A549 (cell line): ENCODE data around the gene PTPRD. TPM values are rescaled to one million over a fixed set of nuclear protein-coding genes. Genes with fewer than 3 reads are reported as not detected.

Experiments used
- ATAC-seq, 2 experiments: fragments of 200-7000 bp in 1 of 2; fragments of >200 bp in 1 of 2; cut with Nextera tagmentation in 1 of 2; cut with Tn5 transposase in 1 of 2; 3 replicates each; pipeline versions ENCODE4 v1.8.0 to v1.9.1; 2018 to 2020; ENCODE audit warnings: mild to moderate bottlenecking in 1 of 2, moderate library complexity in 1 of 2
- CTCF ChIA-PET: fragments of 300-600 bp; sonication (Branson Sonifier 250); formaldehyde crosslinking; extraction: SDS; loops from one replicate; lab custom pipeline; 2021; ENCODE audit warnings: antibody characterized with exemption, inconsistent platforms; lab: Yijun Ruan, JAX
- POLR2A ChIA-PET: fragments of 350-600 bp; formaldehyde crosslinking; extraction: SDS; loops from one replicate; lab custom pipeline; 2021; ENCODE audit warnings: antibody characterized with exemption, inconsistent platforms; lab: Yijun Ruan, JAX
- DNase-seq, 2 experiments: peaks; one replicate each; pipeline versions ENCODE4 v3.0.0 to v3.0.0-alpha.2; 2011 to 2016; ENCODE audit warnings: low read depth in 1 of 2, low spot score in 1 of 2
- FAIRE-seq: peaks from 2 replicates; lab custom pipeline; 2011; peaks lifted over from hg19 to GRCh38; lab: Jason Lieb, UNC
- H3K27ac ChIP-seq, 2 experiments: fragments of >200 bp; sonication (Bioruptor Twin); formaldehyde crosslinking; 3 replicates each; pipeline ENCODE4 v1.5.1; 2016 to 2017
- H3K4me1 ChIP-seq: fragments of >200 bp; sonication (Bioruptor Twin); formaldehyde crosslinking; 3 replicates; pipeline ENCODE4 v1.6.1; 2016
- H3K4me2 ChIP-seq: fragments of >200 bp; sonication (Bioruptor Twin); formaldehyde crosslinking; 3 replicates; pipeline ENCODE4 v1.6.1; 2016
- H3K4me3 ChIP-seq: fragments of >200 bp; sonication (Bioruptor Twin); formaldehyde crosslinking; 3 replicates; pipeline ENCODE4 v1.5.1; 2016
- H3K9me3 ChIP-seq: fragments of >200 bp; sonication (Bioruptor Twin); formaldehyde crosslinking; 3 replicates; pipeline ENCODE4 v1.6.1; 2016
- CBX8 ChIP-seq: fragments of 200-600 bp; sonication (generic); IDR thresholded peaks from 2 replicates; pipeline ENCODE4 v1.6.1; 2016
- CEBPB ChIP-seq, 2 experiments: fragments of >200 bp in 1 of 2; sonication (Bioruptor Twin) in 1 of 2; formaldehyde crosslinking in 1 of 2; IDR thresholded peaks; 2 replicates each; pipeline ENCODE4 v1.6.1; 2012 to 2016
- CTCF ChIP-seq: fragments of >200 bp; sonication (Bioruptor Twin); formaldehyde crosslinking; IDR thresholded peaks from 3 replicates; pipeline ENCODE4 v1.5.1; 2016
- E2F6 ChIP-seq: IDR thresholded peaks from 2 replicates; pipeline ENCODE4 v1.6.1; 2012; ENCODE audit warnings: low read depth, borderline replicate concordance
- EHF ChIP-seq: fragments of 250-450 bp; sonication (Bioruptor Pico); IDR thresholded peaks from 2 replicates; pipeline ENCODE4 v1.5.0; 2020; ENCODE audit warnings: mild to moderate bottlenecking
- EHMT2 ChIP-seq: fragments of 200-600 bp; sonication (generic); IDR thresholded peaks from 2 replicates; pipeline ENCODE4 v1.6.1; 2016; ENCODE audit warnings: antibody characterized with exemption, low read depth, mild to moderate bottlenecking, moderate library complexity
- ELK1 ChIP-seq: fragments of 150-350 bp; IDR thresholded peaks from 2 replicates; pipeline ENCODE4 v1.6.1; 2014; ENCODE audit warnings: low read depth, mild to moderate bottlenecking, low read length
- ESRRA ChIP-seq: fragments of 150-350 bp; IDR thresholded peaks from 2 replicates; pipeline ENCODE4 v1.6.1; 2014; ENCODE audit warnings: mild to moderate bottlenecking, low read length, borderline replicate concordance
- FOSB ChIP-seq: fragments of 250-450 bp; sonication (Bioruptor Pico); IDR thresholded peaks from 2 replicates; pipeline ENCODE4 v1.5.0; 2020; ENCODE audit warnings: mild to moderate bottlenecking, moderate library complexity
- FOSL2 ChIP-seq, 2 experiments: fragments of 450-650 bp in 1 of 2; fragments of >200 bp in 1 of 2; sonication (Bioruptor Twin) in 1 of 2; formaldehyde crosslinking; IDR thresholded peaks; 2 replicates each; pipeline versions ENCODE4 v1.5.0 to v1.6.1; 2016 to 2020; ENCODE audit warnings: mild to moderate bottlenecking in 1 of 2, moderate library complexity in 1 of 2
- FOXS1 ChIP-seq: fragments of 250-450 bp; sonication (Bioruptor Pico); IDR thresholded peaks from 2 replicates; pipeline ENCODE4 v1.5.0; 2020; ENCODE audit warnings: mild to moderate bottlenecking, moderate library complexity
- HDAC2 ChIP-seq: fragments of 200-600 bp; sonication (generic); IDR thresholded peaks from 2 replicates; pipeline ENCODE4 v1.6.1; 2016
- HEYL ChIP-seq: fragments of 250-450 bp; sonication (Bioruptor Pico); IDR thresholded peaks from 2 replicates; pipeline ENCODE4 v1.8.0; 2021; ENCODE audit warnings: mild to moderate bottlenecking, moderate library complexity
- HMGXB4 ChIP-seq: fragments of 250-450 bp; sonication (Bioruptor Pico); IDR thresholded peaks from 2 replicates; pipeline ENCODE4 v1.5.0; 2021; ENCODE audit warnings: mild to moderate bottlenecking, moderate library complexity, borderline replicate concordance
- HOXB13 ChIP-seq: fragments of 250-450 bp; sonication (Bioruptor Pico); IDR thresholded peaks from 2 replicates; pipeline ENCODE4 v1.5.0; 2020; ENCODE audit warnings: low read depth, mild to moderate bottlenecking, moderate library complexity
- KDM1A ChIP-seq: fragments of 200-600 bp; sonication (generic); IDR thresholded peaks from 2 replicates; pipeline ENCODE4 v1.6.1; 2016; ENCODE audit warnings: low read depth, mild to moderate bottlenecking
- MAFK ChIP-seq: fragments of 450-650 bp; IDR thresholded peaks from 2 replicates; pipeline ENCODE4 v1.6.1; 2014; ENCODE audit not compliant: partially characterized antibody
- MAZ ChIP-seq: fragments of 150-350 bp; IDR thresholded peaks from 2 replicates; pipeline ENCODE4 v1.6.1; 2014; ENCODE audit warnings: antibody characterized with exemption, low read depth, low read length, borderline replicate concordance
- MYC ChIP-seq: IDR thresholded peaks from 2 replicates; pipeline ENCODE4 v1.6.1; 2012; ENCODE audit warnings: mild to moderate bottlenecking, inconsistent platforms, low read length, improper control_type of control experiment, borderline replicate concordance
- NFE2L2 ChIP-seq: fragments of 150-350 bp; conservative IDR thresholded peaks from 2 replicates; pipeline ENCODE4 v1.6.1; 2014; ENCODE audit warnings: low read length
- NPAS2 ChIP-seq: fragments of 250-450 bp; sonication (Bioruptor Pico); IDR thresholded peaks from 2 replicates; pipeline ENCODE4 v1.8.0; 2022; ENCODE audit warnings: mild to moderate bottlenecking, moderate library complexity, borderline replicate concordance
- NR3C1 ChIP-seq: fragments of >200 bp; sonication (Bioruptor Twin); formaldehyde crosslinking; IDR thresholded peaks from 3 replicates; pipeline ENCODE4 v1.6.1; 2017
- PBX3 ChIP-seq: IDR thresholded peaks from 2 replicates; pipeline ENCODE4 v1.6.1; 2012
- PHF8 ChIP-seq: fragments of 200-600 bp; sonication (generic); IDR thresholded peaks from 2 replicates; pipeline ENCODE4 v1.6.1; 2016; ENCODE audit warnings: low read depth, mild to moderate bottlenecking, antibody characterized with exemption, moderate library complexity, borderline replicate concordance
- RAD21 ChIP-seq, 2 experiments: fragments of >200 bp in 1 of 2; sonication (Bioruptor Twin) in 1 of 2; formaldehyde crosslinking in 1 of 2; IDR thresholded peaks in 1 of 2; conservative IDR thresholded peaks in 1 of 2; 2 replicates in 1 of 2; 3 replicates in 1 of 2; pipeline ENCODE4 v1.6.1; 2012 to 2018; ENCODE audit warnings: inconsistent platforms in 1 of 2
- RARB ChIP-seq: fragments of 250-450 bp; sonication (Bioruptor Pico); IDR thresholded peaks from 2 replicates; pipeline ENCODE4 v1.8.0; 2021; ENCODE audit warnings: mild to moderate bottlenecking, moderate library complexity
- RCOR1 ChIP-seq: fragments of 150-350 bp; IDR thresholded peaks from 2 replicates; pipeline ENCODE4 v1.6.1; 2014; ENCODE audit warnings: antibody characterized with exemption, low read length, low read depth
- RNF2 ChIP-seq: fragments of 200-600 bp; sonication (generic); IDR thresholded peaks from 2 replicates; pipeline ENCODE4 v1.6.1; 2016; ENCODE audit warnings: low read depth, mild to moderate bottlenecking, antibody characterized with exemption, moderate library complexity, borderline replicate concordance
- TFCP2L1 ChIP-seq: fragments of 250-450 bp; sonication (Bioruptor Pico); IDR thresholded peaks from 2 replicates; pipeline ENCODE4 v1.5.0; 2021; ENCODE audit warnings: mild to moderate bottlenecking
- TP53 ChIP-seq: fragments of 250-450 bp; sonication (Bioruptor Pico); IDR thresholded peaks from 2 replicates; pipeline ENCODE4 v1.5.0; 2021; ENCODE audit warnings: mild to moderate bottlenecking, moderate library complexity
- USF2 ChIP-seq: fragments of 450-650 bp; IDR thresholded peaks from 2 replicates; pipeline ENCODE4 v1.6.1; 2014; ENCODE audit warnings: antibody characterized with exemption
- ZC3H11A ChIP-seq: fragments of 450-650 bp; IDR thresholded peaks from 2 replicates; pipeline ENCODE4 v1.6.1; 2014; ENCODE audit warnings: antibody characterized with exemption, mild to moderate bottlenecking
- ZFP36 ChIP-seq: fragments of 450-650 bp; IDR thresholded peaks from 2 replicates; pipeline ENCODE4 v1.6.1; 2014; ENCODE audit warnings: borderline replicate concordance; ENCODE audit not compliant: partially characterized antibody
- WGBS: methylation state at CpG from one replicate; pipeline ENCODE4 v1.1.6; 2017; ENCODE audit errors: missing lambda C conversion rate; 5-methylcytosine and 5-hydroxymethylcytosine counted together
- polyA plus RNA-seq, 4 experiments: library from polyadenylated mRNA; depleted of rRNA in 3 of 4; stranded (reverse); fragments of >200 nt; fragmentation: RNase III in 1 of 4; extraction: RNeasy Plus Mini Kit Qiagen cat#74134 plus additional on column Dnase treatment in 1 of 4; gene quantifications; 2 replicates in 3 of 4; 3 replicates in 1 of 4; pipeline ENCODE4 v1.2.3, GENCODE V29; 2011 to 2017

PTPRD gene
- polyA plus RNA-seq, 2 of the 4 experiments (the other 2 are of a cell fraction) = 0.39 to 1.3 TPM

GRCh38 chr9:10339152-10339551, 273.6 kb downstream of the PTPRD start:
- ATAC-seq = no peak
- TF ChIP-seq RAD21 (conservative IDR thresholded peaks at IDR 0.05 in 1 of 2, IDR thresholded peaks at IDR 0.05 in 1 of 2) = no peak
- TF ChIP-seq ZFP36 = no peak
- TF ChIP-seq ELK1 = no peak
- no peak for TF ChIP-seq MAZ
- TF ChIP-seq EHMT2 = no peak
- TF ChIP-seq FOSL2 (IDR thresholded peaks at IDR 0.05) = no peak
- no peak for TF ChIP-seq FOSL2 (CRISPR knock-in tag; IDR thresholded peaks at IDR 0.05)
- no peak for TF ChIP-seq ZC3H11A
- TF ChIP-seq USF2 = no peak
- no peak for TF ChIP-seq HEYL (CRISPR knock-in tag)
- no peak for TF ChIP-seq RNF2
- TF ChIP-seq FOXS1 (CRISPR knock-in tag) = no peak
- TF ChIP-seq NFE2L2 = no peak
- TF ChIP-seq KDM1A = no peak
- TF ChIP-seq EHF (CRISPR knock-in tag) = no peak
- TF ChIP-seq RARB (CRISPR knock-in tag) = no peak
- no peak for TF ChIP-seq MAFK
- TF ChIP-seq TFCP2L1 (CRISPR knock-in tag) = no peak
- TF ChIP-seq NR3C1 = no peak
- TF ChIP-seq MYC = no peak
- POLR2A ChIA-PET = no interaction called here
- Histone ChIP-seq H3K4me1 (no peaks in the 10 kb centered on the region), H3K9me3 (0 out of 3 replicates have a peak, but pooled peaks cover 3% of the 10 kb centered on the region), H3K4me3 (no peak overlapping the region), H3K27ac (no peak overlapping the region), H3K4me2 (no peak overlapping the region)
- CTCF ChIA-PET = no interaction called here
- no peak for DNase-seq
- FAIRE-seq = no peak

- DNase-seq (no peak), ATAC-seq (no peak), FAIRE-seq (no peak)
- H3K27ac ChIP-seq = no peak overlapping the region
- POLR2A ChIA-PET = no interaction called here
- no peak overlapping the region for H3K4me2 ChIP-seq
- CTCF ChIA-PET = no interaction called here
- H3K4me1 ChIP-seq = no peaks in the 10 kb centered on the region
- 0% methylated on average over 2 of the region's 2 CpGs for WGBS
- H3K9me3 ChIP-seq = 0 out of 3 replicates have a peak, but pooled peaks cover under 1% of the 10 kb centered on the region
- H3K4me3 ChIP-seq = no peak overlapping the region
- no peak for TF ChIP-seq HOXB13 (CRISPR knock-in tag)
- no peak for TF ChIP-seq TP53
- TF ChIP-seq E2F6 = no peak
- TF ChIP-seq NFE2L2 = no peak
- no peak for TF ChIP-seq TFCP2L1 (CRISPR knock-in tag)
- no peak for TF ChIP-seq CTCF
- TF ChIP-seq CBX8 = no peak
- no peak for TF ChIP-seq HDAC2
- no peak for TF ChIP-seq HMGXB4
- no peak for TF ChIP-seq RCOR1
- no peak for TF ChIP-seq FOSB (CRISPR knock-in tag)
- TF ChIP-seq PBX3 = no peak
- no peak for TF ChIP-seq NPAS2 (CRISPR knock-in tag)
- no peak for TF ChIP-seq FOSL2 (IDR thresholded peaks at IDR 0.05)
- TF ChIP-seq FOSL2 (CRISPR knock-in tag; IDR thresholded peaks at IDR 0.05) = no peak
- no peak for TF ChIP-seq ESRRA
- no peak for TF ChIP-seq CEBPB (IDR thresholded peaks at IDR 0.05)
- TF ChIP-seq PHF8 = no peak
Observed at GRCh38 chr9:10331157-10331556, 281.6 kb downstream of the PTPRD start.
